Bronchial epithelial cell (primary cell): Measurements from ENCODE around the gene SNX24. TPM values are rescaled to one million over a fixed set of nuclear protein-coding genes. Genes with fewer than 3 reads are reported as not detected.
A peak's percentile ranks its signal among the peaks of the same experiment; 100 is the strongest.

Source experiments
- DNase-seq: peaks from one replicate; pipeline ENCODE4 v3.0.0-alpha.2; 2010; ENCODE audit warnings: low read depth
- FAIRE-seq: peaks from 2 replicates; lab custom pipeline; 2011; peaks lifted over from hg19 to GRCh38; lab: Jason Lieb, UNC
- H3K27me3 ChIP-seq: 2 replicates; pipeline ENCODE4 v1.5.1; 2011; ENCODE audit warnings: low read length; ENCODE audit not compliant: control insufficient read depth, insufficient read depth
- H3K36me3 ChIP-seq: 2 replicates; pipeline ENCODE4 v1.5.1; 2011; ENCODE audit warnings: low read length; ENCODE audit not compliant: control insufficient read depth, insufficient read depth
- H3K4me3 ChIP-seq: 2 replicates; pipeline ENCODE4 v1.5.1; 2011; ENCODE audit warnings: mild to moderate bottlenecking, low read depth, low read length, control low read depth
- CTCF ChIP-seq: IDR thresholded peaks from 2 replicates; pipeline ENCODE4 v1.5.1; 2011; ENCODE audit warnings: mild to moderate bottlenecking, moderate library complexity, low read length, control low read depth, inconsistent platforms; ENCODE audit not compliant: insufficient read depth, severe bottlenecking
- total RNA-seq: library from RNA; depleted of rRNA; stranded (reverse); fragments of >200 nt; gene quantifications from 2 replicates; pipeline ENCODE4 v1.2.1, GENCODE V29; 2014

SNX24 gene
- total RNA-seq, 1 donor from 2014 or later = 37.1 TPM

GRCh38 chr5:122858451-122858850, 13.0 kb downstream of the SNX24 start:
- no peak overlapping the region for H3K4me3 ChIP-seq
- FAIRE-seq (no peak), DNase-seq (peak; percentile 65)
- no peaks in the 10 kb centered on the region for H3K27me3 ChIP-seq
- H3K36me3 ChIP-seq = no peaks in the 10 kb centered on the region
- TF ChIP-seq CTCF = no peak

- DNase-seq (no peak), FAIRE-seq (no peak)
- H3K36me3 ChIP-seq = no peaks in the 10 kb centered on the region
- no peak for TF ChIP-seq CTCF
- H3K27me3 ChIP-seq = no peaks in the 10 kb centered on the region
- no peak overlapping the region for H3K4me3 ChIP-seq
Observed at GRCh38 chr5:122863240-122863639, 17.8 kb downstream of the SNX24 start.

- Histone ChIP-seq H3K4me3 (no peak overlapping the region), H3K27me3 (no peaks in the 10 kb centered on the region), H3K36me3 (no peaks in the 10 kb centered on the region)
- no peak for TF ChIP-seq CTCF
- no peak for FAIRE-seq
- no peak for DNase-seq
Observed at GRCh38 chr5:122863721-122864120, 18.3 kb downstream of the SNX24 start.

GRCh38 chr5:122864400-122864799, 19.0 kb downstream of the SNX24 start:
- TF ChIP-seq CTCF = no peak
- DNase-seq = no peak
- H3K36me3 ChIP-seq = no peaks in the 10 kb centered on the region
- no peak overlapping the region for H3K4me3 ChIP-seq
- H3K27me3 ChIP-seq = no peaks in the 10 kb centered on the region
- no peak for FAIRE-seq

GRCh38 chr5:122864842-122865241, 19.4 kb downstream of the SNX24 start:
- Histone ChIP-seq H3K4me3 (no peak overlapping the region), H3K27me3 (no peaks in the 10 kb centered on the region), H3K36me3 (no peaks in the 10 kb centered on the region)
- no peak for DNase-seq
- no peak for FAIRE-seq
- no peak for TF ChIP-seq CTCF

- FAIRE-seq (no peak), DNase-seq (no peak)
- Histone ChIP-seq H3K27me3 (no peaks in the 10 kb centered on the region), H3K36me3 (no peaks in the 10 kb centered on the region), H3K4me3 (no peak overlapping the region)
- no peak for TF ChIP-seq CTCF
Observed at GRCh38 chr5:122870219-122870856, 24.9 kb downstream of the SNX24 start.
